WTC11 (cell line): ENCODE results near the gene BTBD9.

Source experiments
- ESRRA ChIP-seq: sonication (generic); formaldehyde crosslinking; IDR thresholded peaks from 2 replicates; pipeline ENCODE4 v1.8.1; 2022; ENCODE audit warnings: mild to moderate bottlenecking, missing genetic modification reagents, borderline replicate concordance
- KAT7 ChIP-seq: sonication (generic); formaldehyde crosslinking; IDR thresholded peaks from 2 replicates; pipeline ENCODE4 v1.8.1; 2023; ENCODE audit warnings: missing genetic modification reagents, mild to moderate bottlenecking, borderline replicate concordance
- SP1 ChIP-seq: sonication (generic); formaldehyde crosslinking; conservative IDR thresholded peaks from 2 replicates; pipeline ENCODE4 v1.8.1; 2022; ENCODE audit warnings: missing genetic modification reagents
- STAT6 ChIP-seq: sonication (generic); formaldehyde crosslinking; conservative IDR thresholded peaks from 2 replicates; pipeline ENCODE4 v1.8.1; 2023; ENCODE audit warnings: mild to moderate bottlenecking, low read depth, missing genetic modification reagents, moderate library complexity
- TF ChIP-seq, protein P1 (sequence below): fragments of 200-600 bp; IDR thresholded peaks from 2 replicates; pipeline ENCODE4 v1.8.0; 2022; ENCODE audit warnings: antibody characterized with exemption

DNA sequence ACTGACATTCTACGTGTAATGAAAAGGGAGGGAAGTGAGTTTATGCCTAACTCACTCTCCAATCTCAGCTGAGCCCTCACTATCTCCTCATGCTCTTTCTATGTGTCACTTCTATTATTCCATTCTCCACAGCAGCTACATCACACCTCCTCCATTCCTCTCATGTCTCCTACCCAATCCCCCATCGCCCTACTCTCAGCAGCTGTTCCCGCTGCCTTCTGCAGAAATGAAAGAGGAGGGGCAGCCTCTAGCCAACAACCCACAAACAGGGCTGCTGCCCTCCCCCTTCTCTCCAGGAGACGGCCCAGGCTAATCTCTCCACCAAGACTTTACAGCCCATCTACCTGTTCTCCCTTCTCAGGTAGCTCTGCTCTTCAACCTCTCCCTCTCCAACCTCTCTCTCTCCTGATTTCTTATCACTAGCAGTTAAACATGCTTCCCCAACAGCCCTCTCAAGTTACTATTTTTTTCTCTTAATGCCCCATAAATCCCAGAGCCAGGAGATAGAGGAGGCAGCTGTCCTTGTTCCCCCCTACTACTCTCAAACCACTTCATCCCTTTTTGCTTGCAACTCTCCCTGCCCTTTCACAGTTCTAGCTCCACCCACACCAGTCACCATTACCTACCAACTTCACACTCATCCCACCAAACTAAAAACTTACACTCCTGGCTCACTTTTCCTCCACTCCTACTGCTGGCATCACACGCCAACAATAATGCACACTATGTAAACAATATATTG lies 136.5 kb downstream of the BTBD9 start:
- no peak for TF ChIP-seq KAT7 (CRISPR knock-in tag)
- TF ChIP-seq STAT6 (CRISPR knock-in tag) = no peak
- no peak for TF ChIP-seq SP1
- TF ChIP-seq ESRRA (CRISPR knock-in tag) = no peak
- TF ChIP-seq, protein P1, sequence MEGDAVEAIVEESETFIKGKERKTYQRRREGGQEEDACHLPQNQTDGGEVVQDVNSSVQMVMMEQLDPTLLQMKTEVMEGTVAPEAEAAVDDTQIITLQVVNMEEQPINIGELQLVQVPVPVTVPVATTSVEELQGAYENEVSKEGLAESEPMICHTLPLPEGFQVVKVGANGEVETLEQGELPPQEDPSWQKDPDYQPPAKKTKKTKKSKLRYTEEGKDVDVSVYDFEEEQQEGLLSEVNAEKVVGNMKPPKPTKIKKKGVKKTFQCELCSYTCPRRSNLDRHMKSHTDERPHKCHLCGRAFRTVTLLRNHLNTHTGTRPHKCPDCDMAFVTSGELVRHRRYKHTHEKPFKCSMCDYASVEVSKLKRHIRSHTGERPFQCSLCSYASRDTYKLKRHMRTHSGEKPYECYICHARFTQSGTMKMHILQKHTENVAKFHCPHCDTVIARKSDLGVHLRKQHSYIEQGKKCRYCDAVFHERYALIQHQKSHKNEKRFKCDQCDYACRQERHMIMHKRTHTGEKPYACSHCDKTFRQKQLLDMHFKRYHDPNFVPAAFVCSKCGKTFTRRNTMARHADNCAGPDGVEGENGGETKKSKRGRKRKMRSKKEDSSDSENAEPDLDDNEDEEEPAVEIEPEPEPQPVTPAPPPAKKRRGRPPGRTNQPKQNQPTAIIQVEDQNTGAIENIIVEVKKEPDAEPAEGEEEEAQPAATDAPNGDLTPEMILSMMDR = no peak
